Posterior cingulate gyrus (tissue), 11 donors: Measurements from ENCODE around the gene PHOX2A.
"Not testable (repeated sequence)": the region's sequence is repeated elsewhere in the genome, so short reads cannot be mapped to it uniquely, and the experiment has no call there.

Experiments
- DNase-seq, 10 donors: peaks; one replicate each; pipeline versions ENCODE4 v3.0.0 to v3.0.0-alpha.2; 2020 to 2021; ENCODE audit warnings: mixed read lengths in 3 of 10
- intact Hi-C: fragments of 100-400 bp; cut with DNase I; formaldehyde crosslinking; loops from one replicate; pipeline ENCODE4 v1.15.1; 2023

The PHOX2A gene

DNA sequence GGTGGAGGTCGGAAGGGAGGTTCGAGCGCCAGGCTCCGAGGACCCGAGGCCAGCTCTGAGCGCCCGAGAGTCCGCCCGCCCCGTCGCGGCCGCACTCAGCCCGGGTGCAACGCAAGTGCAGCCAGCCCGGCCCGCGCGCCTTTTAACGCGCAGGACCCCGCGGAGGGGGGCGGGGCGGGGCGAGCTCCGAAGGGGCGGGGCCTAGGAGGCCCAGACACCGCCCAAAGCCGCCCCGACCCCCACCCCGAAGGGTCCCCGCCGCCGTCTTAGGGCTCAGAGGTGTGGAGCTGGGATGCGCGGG is at the start of gene PHOX2A:
Gene PHOX2A (minus strand): TSS at position 117 of the 301 bp plus-strand sequence. CDS start 172 bp downstream, outside the sequence.
- DNase-seq: peak in 1 of 10 donors; percentile 21
- intact Hi-C loops: no loop called here

DNA sequence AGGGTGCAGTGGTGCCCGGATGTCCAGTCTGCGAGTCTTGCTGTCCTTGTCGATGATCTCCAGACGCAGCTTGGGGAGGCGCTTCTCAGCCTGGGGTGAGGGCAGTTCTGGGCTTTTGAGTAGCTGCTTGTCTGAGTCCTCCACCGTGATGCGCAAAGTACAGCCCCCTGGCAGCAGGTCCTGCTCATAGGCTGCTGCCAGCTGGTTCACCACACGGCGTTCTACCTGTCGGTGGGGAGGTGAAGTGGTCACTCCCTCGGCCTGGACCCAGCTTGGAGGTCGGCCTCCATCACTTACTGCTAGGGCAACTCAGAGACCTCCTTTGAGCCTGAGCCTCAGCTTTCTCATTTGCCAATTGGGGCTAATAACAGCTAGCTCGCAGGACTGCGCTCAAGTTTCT is 49.4 kb upstream of the PHOX2A start:
- intact Hi-C loops: no loop called here
- no peak for DNase-seq

DNA sequence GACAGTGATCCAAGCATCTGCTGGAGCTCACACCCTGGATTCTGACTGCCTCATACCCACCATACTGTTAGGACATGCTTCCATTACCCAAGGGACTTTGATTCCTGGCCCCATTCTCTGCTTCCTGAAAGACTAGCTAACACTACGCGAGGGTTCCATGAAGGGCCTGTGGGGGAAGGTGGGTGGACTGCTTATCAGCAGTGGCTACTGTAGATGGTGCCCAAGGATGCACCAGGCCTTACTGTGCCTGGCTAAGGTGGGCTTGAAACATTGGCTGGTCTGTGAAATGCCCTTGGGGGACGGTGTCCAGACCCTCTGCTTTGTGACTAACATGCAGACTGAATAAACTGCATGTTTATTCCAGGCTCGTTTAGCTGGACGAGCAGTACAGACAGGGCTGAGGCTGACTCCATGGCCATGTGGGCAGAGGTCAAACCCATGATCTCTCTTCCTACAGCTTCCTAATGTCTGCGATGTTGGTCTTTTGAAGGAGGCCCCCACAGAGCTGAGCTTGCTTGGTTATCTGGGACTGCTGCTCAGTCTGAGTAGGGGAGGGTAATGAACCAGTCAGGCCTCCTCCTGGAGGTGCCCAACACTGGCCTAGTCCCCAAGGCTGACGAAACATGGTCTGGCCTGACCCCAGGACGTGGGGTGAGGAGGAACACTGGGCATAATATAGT is 48.3 kb upstream of the PHOX2A start:
- DNase-seq: no peak
- intact Hi-C loops: no loop called here

DNA sequence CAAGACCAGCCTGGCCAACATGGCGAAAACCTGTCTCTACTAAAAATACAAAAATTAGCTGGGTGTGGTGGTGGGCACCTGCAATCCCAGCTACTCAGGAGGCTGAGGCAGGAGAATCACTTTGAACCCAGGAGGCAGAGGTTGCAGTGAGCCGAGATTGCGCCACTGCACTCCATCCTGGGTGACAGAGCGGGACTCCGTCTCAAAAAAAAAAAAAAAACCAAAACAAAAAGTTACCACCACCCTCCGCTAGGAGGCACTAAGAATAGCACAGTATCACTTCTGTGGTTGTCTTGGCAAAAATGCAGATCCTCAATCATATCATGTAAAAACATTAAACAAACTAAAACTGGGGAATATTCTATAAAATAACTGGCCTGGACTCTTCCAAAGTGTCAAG is 46.8 kb upstream of the PHOX2A start:
- DNase-seq, intact Hi-C loops: not testable (repeated sequence)

DNA sequence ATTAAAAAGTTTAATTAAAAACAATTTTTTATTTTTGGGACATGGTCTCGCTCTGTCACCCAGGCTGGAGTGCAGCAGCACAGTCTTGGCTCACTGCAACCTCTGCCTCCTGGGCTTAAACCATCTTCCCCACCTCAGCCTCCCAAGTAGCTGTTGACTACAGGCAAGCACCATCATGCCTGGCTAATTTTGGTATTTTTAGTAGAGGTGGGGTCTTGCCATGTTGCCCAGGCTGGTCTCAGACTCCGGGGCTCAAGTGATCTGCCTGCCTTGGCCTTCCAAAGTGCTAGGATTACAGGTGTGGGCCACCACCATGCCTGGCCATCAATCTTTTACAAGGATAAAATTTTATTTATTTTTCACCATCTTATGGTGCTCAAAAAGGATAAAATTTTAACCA is 43.3 kb upstream of the PHOX2A start:
- intact Hi-C loops: no loop called here
- DNase-seq: no peak

DNA sequence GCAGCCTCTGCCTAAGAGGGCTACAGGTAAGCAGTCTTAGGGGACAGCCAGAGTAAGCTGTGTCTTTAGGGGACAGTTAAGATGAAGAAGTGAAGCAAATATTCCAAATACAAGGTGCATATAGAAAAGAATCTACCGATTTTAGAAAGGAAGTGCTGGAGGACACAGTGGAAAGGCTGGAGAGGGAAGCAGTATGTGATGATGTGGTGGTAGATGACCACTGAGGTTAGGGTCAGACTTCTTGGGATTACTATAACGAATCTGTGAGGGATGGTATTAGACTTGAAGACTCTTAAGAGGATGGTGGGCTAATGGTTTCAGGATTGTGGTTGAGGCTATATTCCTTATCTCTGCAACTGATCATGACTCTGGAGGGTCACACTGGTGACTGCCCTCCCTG is 40.0 kb upstream of the PHOX2A start:
- intact Hi-C loops: no loop called here
- no peak for DNase-seq

DNA sequence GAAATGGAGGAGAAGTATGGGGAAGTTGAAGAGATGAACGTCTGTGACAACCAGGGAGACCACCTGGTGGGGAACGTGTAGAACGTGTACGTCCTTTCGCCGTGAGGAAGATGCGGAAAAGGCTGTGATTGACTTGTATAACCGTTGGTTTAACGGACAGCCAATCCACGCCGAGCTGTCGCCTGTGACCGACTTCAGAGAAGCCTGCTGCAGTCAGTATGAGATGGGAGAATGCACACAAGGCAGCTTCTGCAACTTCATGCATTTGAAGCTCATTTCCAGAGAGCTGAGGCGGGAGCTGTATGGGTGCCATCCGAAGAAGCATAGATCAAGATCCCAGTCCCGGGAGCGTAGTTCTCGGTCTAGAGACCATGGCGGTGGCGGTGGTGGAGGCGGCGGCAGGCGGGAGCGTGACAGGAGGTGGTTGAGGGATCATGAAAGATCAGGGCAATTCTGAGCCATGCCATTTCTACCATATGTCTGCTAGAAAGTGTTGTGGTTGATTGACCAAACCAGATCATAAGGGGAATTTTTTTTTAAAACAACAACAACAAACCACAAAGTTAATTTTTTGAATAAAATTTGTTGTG is 36.8 kb upstream of the PHOX2A start:
- intact Hi-C loops: no loop called here
- no peak for DNase-seq

DNA sequence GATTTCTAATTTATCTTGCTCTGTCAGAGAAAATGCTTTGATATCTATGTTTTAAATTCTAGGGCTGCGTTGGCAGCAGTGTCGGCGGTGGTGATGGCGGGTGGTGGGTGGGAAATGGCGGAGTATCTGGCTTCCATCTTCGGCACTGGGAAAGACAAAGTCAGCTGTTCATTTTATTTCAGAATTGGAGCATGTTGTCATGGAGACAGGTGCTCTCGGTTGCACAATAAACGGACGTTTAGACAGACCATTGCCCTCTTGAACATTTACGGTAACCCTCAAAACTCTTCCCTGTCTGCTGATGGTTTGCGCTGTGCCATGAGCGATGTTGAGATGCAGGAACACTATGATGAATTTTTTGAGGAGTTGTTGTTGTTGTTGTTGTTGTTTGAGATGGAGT is 36.1 kb upstream of the PHOX2A start:
- no peak for DNase-seq
- intact Hi-C loops: no loop called here

DNA sequence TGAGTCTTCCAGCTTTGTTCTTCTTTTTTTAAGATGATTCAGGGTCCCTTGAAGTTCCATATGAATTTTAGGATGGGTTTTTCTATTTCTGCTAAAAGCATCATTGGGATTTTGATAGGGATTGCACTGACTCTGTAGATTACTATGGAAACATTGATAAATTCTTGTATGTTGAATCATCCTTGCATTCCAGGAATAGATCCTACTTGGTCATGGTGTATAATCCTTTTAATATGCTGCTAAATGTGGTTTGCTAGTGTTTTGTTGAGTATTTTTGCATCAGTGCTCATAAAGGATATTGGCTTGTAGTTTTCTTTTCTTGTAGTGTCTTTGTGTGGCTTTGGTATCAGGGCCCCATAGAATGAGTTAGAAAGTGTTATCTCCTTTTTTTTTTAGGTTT is 34.9 kb upstream of the PHOX2A start:
- intact Hi-C loops: no loop called here
- DNase-seq: no peak

DNA sequence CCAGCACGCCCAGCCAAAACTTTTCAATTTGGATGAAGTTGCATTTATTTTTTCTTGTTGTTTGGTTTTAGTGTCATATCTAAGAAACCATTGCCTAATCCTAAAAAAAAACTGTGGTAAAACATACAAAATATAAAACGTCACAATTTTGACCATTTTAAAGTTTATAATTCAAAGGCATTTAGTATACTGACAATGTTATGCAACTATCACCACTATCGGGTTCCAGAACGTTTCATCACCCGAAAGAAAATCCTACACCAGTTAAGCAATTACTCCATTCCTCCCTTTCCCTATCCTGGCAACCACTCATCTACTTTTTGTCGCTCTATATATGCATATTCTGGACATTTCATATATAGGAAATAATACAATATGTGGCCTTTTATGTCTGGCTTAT is 30.5 kb upstream of the PHOX2A start:
- DNase-seq: no peak
- intact Hi-C loops: no loop called here

DNA sequence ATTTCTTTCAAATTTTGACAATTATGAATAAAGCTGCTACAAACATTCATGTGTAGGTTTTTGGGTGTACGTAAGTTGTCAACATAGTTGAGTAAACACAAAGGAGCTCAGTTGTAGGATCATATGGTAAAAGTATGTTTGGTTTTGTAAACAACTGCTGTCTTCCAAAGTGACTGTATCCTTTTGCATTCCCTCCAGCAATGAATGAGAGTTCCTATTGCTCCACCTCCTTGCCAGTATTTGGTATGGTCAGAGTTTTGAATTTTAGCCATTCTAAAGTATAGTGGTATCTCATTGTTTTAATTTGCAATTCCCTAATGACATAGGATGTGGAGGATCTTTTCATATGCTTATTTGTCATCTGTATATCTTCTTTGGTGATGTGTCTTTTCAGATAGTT is 28.0 kb upstream of the PHOX2A start:
- intact Hi-C loops: no loop called here
- no peak for DNase-seq

DNA sequence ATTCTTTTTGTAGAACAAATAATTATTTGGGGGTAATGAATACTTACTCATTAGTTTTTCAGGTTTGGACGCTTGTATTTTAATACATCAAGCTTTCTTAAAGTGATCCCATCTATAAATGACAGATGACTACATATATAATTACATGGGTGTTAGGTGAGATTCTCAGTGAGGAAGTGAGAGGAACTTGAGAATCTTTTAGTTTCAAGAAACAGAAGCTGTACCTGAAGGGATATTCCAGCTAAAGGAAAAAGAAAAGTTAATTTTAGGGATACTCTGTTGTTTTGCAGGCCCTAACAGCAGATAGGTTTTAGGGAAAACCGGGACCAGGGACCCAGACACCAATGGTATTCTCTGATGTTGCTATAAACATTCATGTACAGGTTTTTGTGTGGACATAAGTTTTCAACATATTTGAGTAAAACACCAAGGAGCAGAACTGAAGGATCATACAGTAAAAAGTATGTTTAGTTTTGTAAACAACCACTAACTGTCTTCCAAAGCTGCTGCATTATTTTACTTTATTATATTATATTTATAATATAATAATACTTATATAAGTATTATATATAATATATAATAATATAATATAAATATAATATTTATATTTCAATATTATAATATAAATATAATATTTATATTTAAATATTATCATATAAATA is 24.1 kb upstream of the PHOX2A start:
- intact Hi-C loops: no loop called here
- no peak for DNase-seq

DNA sequence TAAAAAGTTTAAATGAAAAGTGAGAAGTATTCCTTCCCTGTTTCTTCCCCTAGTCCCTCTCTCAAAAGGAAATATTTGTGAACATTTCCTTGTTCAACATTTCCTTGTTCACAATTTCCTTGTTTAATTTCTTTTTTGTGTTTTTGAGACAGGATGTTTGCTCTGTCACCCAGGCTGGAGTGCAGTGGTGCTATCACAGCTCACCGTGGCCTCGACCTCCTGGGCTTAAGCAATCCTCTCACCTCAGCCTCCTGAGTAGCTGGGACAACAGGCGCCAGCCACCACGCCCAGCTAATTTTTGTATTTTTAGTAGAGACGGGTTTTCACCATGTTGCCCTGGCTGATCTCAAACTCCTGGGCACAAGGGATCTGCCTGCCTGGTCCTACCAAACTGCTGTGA is 23.0 kb upstream of the PHOX2A start:
- DNase-seq, intact Hi-C loops: not testable (repeated sequence)

DNA sequence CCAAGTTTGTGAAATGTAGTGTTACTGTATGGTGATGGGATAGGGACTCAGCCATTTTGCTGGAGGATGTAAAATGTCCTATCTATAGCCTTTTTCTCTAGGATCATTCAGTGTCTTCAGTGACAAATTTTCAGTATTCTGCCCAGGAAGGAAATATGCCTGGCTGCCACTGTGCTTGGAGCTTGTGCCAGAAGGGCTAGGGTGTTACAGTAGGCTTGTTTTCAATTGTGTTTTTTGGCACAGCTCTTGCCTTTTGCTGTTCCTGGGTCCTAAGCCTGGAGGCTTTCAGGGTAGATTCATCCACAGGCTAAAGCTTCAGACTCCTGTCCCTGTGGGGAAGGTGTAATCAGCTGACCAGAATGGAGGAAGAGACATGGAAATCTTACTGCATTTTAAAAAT is 22.0 kb upstream of the PHOX2A start:
- intact Hi-C loops: no loop called here
- DNase-seq: no peak

DNA sequence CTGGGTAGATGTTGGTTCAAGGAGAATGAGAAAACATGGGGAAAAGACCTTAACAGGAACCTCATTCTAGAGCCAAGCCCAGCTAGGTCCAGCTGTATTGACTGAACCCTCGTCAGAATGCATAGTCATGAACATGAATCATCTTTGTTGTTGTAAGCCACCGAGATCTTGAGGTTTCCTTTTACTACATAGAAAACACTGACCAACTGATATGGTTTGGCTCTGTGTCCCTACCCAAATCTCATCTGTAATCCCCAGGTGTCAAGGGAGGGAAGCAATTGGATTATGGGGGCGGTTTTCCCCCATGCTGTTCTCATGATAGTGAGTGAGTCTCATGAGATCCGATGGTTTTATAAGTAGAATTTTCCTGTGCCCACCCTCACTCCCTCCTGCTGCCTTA is 19.4 kb upstream of the PHOX2A start:
- DNase-seq: no peak
- intact Hi-C loops: no loop called here

DNA sequence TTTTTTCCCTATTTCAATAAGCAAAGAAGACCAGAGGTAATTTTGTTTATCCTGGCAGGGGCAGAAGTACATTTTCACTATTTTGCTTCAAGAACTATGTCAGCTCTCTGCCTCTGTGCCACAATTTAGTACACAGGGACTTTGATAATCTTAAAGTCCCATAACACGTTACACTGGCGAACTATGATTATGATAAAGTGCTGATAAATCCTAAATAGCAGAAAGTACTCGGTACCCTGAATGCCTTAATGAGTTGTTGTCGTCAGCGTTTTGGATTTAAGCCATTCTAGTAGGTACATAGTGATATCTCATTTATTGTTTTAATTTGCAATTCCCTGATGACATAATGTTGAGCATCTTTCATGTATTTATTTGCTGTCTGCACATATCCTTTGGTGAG is 16.6 kb upstream of the PHOX2A start:
- intact Hi-C loops: no loop called here

DNA sequence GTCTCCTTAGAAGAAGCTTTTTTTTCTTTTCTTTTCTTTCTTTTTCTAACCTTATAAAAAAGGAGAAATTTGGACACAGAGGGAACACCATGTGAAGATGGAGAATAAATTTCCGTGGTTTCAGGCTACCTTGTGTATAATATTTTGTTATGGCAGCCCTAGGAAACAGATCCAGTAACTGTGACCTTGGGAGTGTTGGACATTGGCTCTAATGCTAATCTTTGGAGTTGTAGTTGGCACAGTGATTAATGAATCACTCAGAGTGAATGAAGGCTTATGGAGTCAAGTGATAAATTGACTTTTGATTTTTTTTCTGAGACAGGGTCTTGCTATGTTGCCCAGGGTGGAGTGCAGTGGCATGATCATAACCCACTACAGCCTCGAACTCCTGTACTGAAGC is 15.5 kb upstream of the PHOX2A start:
- DNase-seq: no peak
- intact Hi-C loops: no loop called here

More for the DNA sequence above, 16.6 kb upstream of the PHOX2A start:
- no peak for DNase-seq

DNA sequence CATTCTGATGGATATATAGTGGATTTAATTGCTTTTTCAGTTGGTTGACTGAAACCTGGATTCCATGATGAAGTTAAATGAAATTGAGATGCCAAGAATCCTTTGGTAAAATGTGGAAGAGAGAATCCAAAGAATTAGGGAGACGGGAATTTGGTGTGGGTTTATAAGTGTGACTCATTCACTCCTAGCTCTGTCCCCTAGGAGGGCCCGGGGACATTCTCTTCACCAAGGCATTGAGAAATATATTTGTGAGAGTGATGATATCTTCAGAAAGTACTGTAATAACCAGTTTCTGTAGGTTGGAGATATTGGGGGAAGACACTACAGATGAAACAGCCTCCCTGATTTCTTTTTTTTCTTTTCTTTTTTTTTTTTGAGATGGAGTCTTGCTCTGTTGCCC is 13.6 kb upstream of the PHOX2A start:
- DNase-seq: no peak
- intact Hi-C loops: no loop called here

DNA sequence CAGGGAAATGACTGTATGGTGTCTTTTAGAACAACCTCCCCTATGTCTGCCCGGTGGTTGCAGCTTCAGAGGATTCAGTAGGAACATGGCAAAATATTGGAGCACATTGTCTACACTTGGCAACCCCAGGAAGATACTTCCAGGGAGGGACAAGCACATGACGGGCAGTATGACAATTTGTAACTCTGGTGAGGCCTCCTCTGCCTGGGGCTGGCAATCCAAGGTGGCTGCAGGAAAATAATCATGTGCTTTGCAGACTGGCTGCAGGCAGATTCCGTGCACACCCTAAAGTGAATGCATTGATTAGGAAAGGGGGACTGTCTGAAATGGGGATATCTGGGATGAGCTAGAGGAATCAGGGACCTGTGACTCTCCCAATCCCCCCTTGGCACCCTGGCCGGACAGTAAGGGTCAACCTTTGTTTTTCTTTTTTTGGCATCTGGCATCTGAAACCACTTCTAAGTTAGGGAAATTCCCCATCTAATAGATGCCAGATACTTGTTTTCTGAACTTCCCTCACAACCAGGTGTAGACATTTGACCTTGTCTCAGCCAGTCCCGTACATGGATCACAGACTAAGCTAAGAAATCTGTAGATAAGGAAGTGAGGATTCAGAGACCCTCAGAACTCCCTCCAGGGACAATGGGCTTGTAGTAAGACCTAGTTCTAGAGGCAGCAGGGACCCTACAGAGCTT is 10.5 kb upstream of the PHOX2A start:
- intact Hi-C loops: no loop called here
- peak in 1 of 10 donors; percentile 33 for DNase-seq

DNA sequence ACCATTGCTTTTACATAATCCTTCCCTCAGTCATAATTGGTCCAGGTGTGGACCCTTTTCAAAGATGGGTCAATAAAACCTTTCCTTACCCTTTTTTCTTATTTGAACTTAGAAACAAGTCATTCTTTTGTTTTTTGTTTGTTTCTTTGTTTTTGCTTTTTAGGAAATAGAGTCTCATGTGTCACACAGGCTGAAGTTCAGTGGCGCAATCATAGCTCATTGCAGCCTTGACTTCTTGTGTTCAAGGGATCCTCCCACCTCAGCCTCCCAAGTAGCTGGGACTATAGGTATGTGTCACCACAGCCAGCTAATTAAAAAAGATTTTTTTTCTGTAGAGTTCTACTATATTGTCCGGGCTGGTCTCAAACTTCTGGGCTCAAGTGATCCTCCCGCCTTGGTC is 9.4 kb upstream of the PHOX2A start:
- intact Hi-C loops: no loop called here
- DNase-seq: no peak

DNA sequence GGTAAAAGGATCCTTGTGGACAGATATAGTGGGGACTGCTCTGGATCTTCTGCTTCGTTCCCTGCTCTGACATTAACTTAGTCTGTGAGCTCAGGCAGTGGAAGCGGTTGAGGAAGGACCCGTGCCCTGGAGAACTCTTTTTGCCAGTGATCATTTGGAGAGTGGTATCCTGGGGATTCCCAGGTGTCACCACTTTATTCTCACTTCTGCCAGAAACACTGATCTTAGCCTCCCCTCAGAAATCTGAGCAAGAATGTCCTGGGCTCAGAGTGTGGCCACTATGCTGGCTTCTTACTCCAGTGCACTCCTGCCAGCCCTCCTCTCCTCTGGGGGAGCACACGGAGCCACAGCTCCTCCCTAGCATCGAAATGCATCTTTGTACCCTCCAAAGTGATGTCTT is 7.6 kb upstream of the PHOX2A start:
- DNase-seq: no peak
- intact Hi-C loops: no loop called here
